SK-N-SH treated with all-trans-retinoic acid at 6 μM for 48 hours (cell line): ENCODE data around the gene GAP43.

Experiments
- ATAC-seq: fragments of 200-7000 bp; cut with Tn5 transposase; 3 replicates; pipeline ENCODE4 v1.9.1; 2020; ENCODE audit warnings: mild to moderate bottlenecking, moderate library complexity
- ARNTL ChIP-seq: fragments of 450-650 bp; formaldehyde crosslinking; IDR thresholded peaks from 2 replicates; pipeline ENCODE4 v1.5.0; 2020; ENCODE audit warnings: low read depth, mild to moderate bottlenecking, moderate library complexity, borderline replicate concordance
- BACH2 ChIP-seq: fragments of 250-450 bp; sonication (Bioruptor Pico); IDR thresholded peaks from 2 replicates; pipeline ENCODE4 v1.9.0; 2021; ENCODE audit warnings: mild to moderate bottlenecking, borderline replicate concordance
- CREB5 ChIP-seq: fragments of 250-450 bp; sonication (Bioruptor Pico); IDR thresholded peaks from 2 replicates; pipeline ENCODE4 v1.5.1; 2020; ENCODE audit warnings: low read depth, mild to moderate bottlenecking, moderate library complexity
- CSDC2 ChIP-seq: fragments of 250-450 bp; sonication (Bioruptor Pico); IDR thresholded peaks from 2 replicates; pipeline ENCODE4 v1.5.0; 2020; ENCODE audit warnings: mild to moderate bottlenecking, moderate library complexity
- CSRNP3 ChIP-seq: fragments of 250-450 bp; sonication (Bioruptor Pico); IDR thresholded peaks from 2 replicates; pipeline ENCODE4 v1.5.1; 2021; ENCODE audit warnings: mild to moderate bottlenecking, moderate library complexity
- ESRRG ChIP-seq: fragments of 250-450 bp; sonication (Bioruptor Pico); IDR thresholded peaks from 2 replicates; pipeline ENCODE4 v1.6.1; 2021; ENCODE audit warnings: mild to moderate bottlenecking
- GLIS3 ChIP-seq: fragments of 250-450 bp; sonication (Bioruptor Pico); IDR thresholded peaks from 2 replicates; pipeline ENCODE4 v1.5.0; 2020; ENCODE audit warnings: mild to moderate bottlenecking, moderate library complexity
- ISL1 ChIP-seq: fragments of 250-450 bp; sonication (Bioruptor Pico); IDR thresholded peaks from 2 replicates; pipeline ENCODE4 v2.1.2; 2022; ENCODE audit warnings: mild to moderate bottlenecking, moderate library complexity
- PATZ1 ChIP-seq: fragments of 250-450 bp; sonication (Bioruptor Pico); IDR thresholded peaks from 2 replicates; pipeline ENCODE4 v1.8.0; 2020; ENCODE audit warnings: mild to moderate bottlenecking, moderate library complexity, borderline replicate concordance
- POU6F1 ChIP-seq: fragments of 250-450 bp; sonication (Bioruptor Pico); IDR thresholded peaks from 2 replicates; pipeline ENCODE4 v1.8.0; 2021; ENCODE audit warnings: low read depth, mild to moderate bottlenecking, moderate library complexity, borderline replicate concordance
- PPARA ChIP-seq: fragments of 250-450 bp; sonication (Bioruptor Pico); IDR thresholded peaks from 2 replicates; pipeline ENCODE4 v1.5.0; 2020; ENCODE audit warnings: mild to moderate bottlenecking, borderline replicate concordance
- RARB ChIP-seq: fragments of 250-450 bp; sonication (Bioruptor Pico); IDR thresholded peaks from 2 replicates; pipeline ENCODE4 v1.8.0; 2021; ENCODE audit warnings: mild to moderate bottlenecking, moderate library complexity
- SNAI2 ChIP-seq: fragments of 250-450 bp; sonication (Bioruptor Pico); IDR thresholded peaks from 2 replicates; pipeline ENCODE4 v1.5.0; 2020; ENCODE audit warnings: mild to moderate bottlenecking, moderate library complexity
- TCF4 ChIP-seq: fragments of 250-450 bp; sonication (Bioruptor Pico); IDR thresholded peaks from 2 replicates; pipeline ENCODE4 v1.8.0; 2021; ENCODE audit warnings: mild to moderate bottlenecking, moderate library complexity, borderline replicate concordance
- TSHZ2 ChIP-seq: fragments of 250-450 bp; sonication (Bioruptor Pico); IDR thresholded peaks from 2 replicates; pipeline ENCODE4 v1.5.0; 2020; ENCODE audit warnings: mild to moderate bottlenecking, moderate library complexity
- ZC3H10 ChIP-seq: fragments of 250-450 bp; sonication (Bioruptor Pico); IDR thresholded peaks from 2 replicates; pipeline ENCODE4 v1.5.1; 2021; ENCODE audit warnings: mild to moderate bottlenecking, moderate library complexity
- ZFP3 ChIP-seq: fragments of 250-450 bp; sonication (Bioruptor Pico); IDR thresholded peaks from 2 replicates; pipeline ENCODE4 v1.5.0; 2020; ENCODE audit warnings: mild to moderate bottlenecking, moderate library complexity
- ZFP30 ChIP-seq: fragments of 450-650 bp; formaldehyde crosslinking; IDR thresholded peaks from 2 replicates; pipeline ENCODE4 v1.5.0; 2022; ENCODE audit warnings: mild to moderate bottlenecking, moderate library complexity
- ZNF565 ChIP-seq: fragments of 450-650 bp; formaldehyde crosslinking; conservative IDR thresholded peaks from 2 replicates; pipeline ENCODE4 v1.5.0; 2020; ENCODE audit warnings: low read depth, mild to moderate bottlenecking, moderate library complexity
- ZNF70 ChIP-seq: fragments of 450-650 bp; formaldehyde crosslinking; IDR thresholded peaks from 2 replicates; pipeline ENCODE4 v1.5.0; 2020; ENCODE audit warnings: mild to moderate bottlenecking, moderate library complexity
- ZNF8 ChIP-seq: fragments of 450-650 bp; formaldehyde crosslinking; IDR thresholded peaks from 2 replicates; pipeline ENCODE4 v1.5.0; 2020; ENCODE audit warnings: mild to moderate bottlenecking, moderate library complexity

Gene GAP43

GRCh38 chr3:115658032-115658336 lies 34.7 kb downstream of the GAP43 start:
- no peak for ATAC-seq
- TF ChIP-seq ARNTL (CRISPR knock-in tag): no peak
- no peak for TF ChIP-seq POU6F1 (CRISPR knock-in tag)
- no peak for TF ChIP-seq RARB (CRISPR knock-in tag)
- no peak for TF ChIP-seq ZNF565 (CRISPR knock-in tag)
- no peak for TF ChIP-seq ISL1
- no peak for TF ChIP-seq GLIS3 (CRISPR knock-in tag)
- TF ChIP-seq CSRNP3 (CRISPR knock-in tag): no peak
- no peak for TF ChIP-seq TCF4 (CRISPR knock-in tag)
- no peak for TF ChIP-seq ZC3H10 (CRISPR knock-in tag)
- TF ChIP-seq PATZ1 (CRISPR knock-in tag): no peak
- TF ChIP-seq ZFP30 (CRISPR knock-in tag): no peak
- no peak for TF ChIP-seq ZNF8 (CRISPR knock-in tag)
- TF ChIP-seq PPARA (CRISPR knock-in tag): no peak

DNA sequence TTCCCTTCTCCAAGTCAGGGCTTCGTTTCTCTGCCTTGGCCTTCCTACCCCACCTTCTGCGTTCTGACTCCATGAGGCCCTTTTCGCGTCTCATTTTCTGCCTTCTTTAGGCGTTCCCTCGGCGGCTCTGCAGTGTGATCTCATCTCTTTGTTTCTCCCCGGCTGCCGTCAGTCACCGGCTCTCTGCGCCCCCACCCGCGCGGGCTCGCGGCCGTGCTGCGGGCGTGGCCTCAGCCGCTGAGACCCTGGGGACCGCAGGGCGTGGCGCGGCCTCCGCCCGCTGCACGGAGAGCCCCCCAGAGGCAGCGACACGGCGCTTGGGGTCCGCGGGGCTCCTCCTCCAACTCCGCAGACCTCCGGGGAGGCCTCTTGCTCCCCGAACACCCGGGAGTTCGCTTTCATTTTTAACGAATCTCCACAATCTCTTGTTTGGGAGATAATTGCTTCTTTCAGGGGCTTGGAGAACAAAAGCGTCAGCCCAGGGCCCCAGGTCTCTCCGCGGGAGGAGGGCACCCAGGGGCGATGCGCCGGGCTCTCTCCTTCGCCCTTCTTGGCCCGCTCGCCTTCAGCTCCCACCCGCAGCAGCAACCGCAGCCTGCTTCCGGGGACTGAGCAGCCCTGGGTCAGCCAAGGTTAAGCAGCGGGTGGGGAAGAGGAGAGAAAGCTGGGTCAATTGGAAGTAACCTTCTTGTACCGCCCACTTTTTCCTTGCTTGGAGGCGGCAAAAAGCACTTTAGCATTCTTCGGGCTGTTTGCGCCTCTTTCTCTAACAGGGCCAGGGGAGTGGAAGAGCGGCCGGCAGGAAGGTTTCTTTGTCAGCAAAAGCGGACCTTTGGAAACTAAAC lies 35.2 kb downstream of the GAP43 start:
- TF ChIP-seq RARB (CRISPR knock-in tag): no peak
- no peak for TF ChIP-seq ZNF70 (CRISPR knock-in tag)
- TF ChIP-seq ZFP3 (CRISPR knock-in tag): 0 out of 2 replicates have a peak, but pooled peaks have one; percentile 30
- TF ChIP-seq CSDC2 (CRISPR knock-in tag): 0 out of 2 replicates have a peak, but pooled peaks have one; percentile 45
- TF ChIP-seq ESRRG (CRISPR knock-in tag): no peak
- peak; percentile 10; the same call in 1 of the 2 replicates for TF ChIP-seq SNAI2
- ATAC-seq: peak; percentile 93

- ATAC-seq: no peak
- TF ChIP-seq TSHZ2 (CRISPR knock-in tag): no peak
- TF ChIP-seq RARB (CRISPR knock-in tag): no peak
- no peak for TF ChIP-seq PPARA (CRISPR knock-in tag)
- TF ChIP-seq ZNF565 (CRISPR knock-in tag): no peak
- TF ChIP-seq TCF4 (CRISPR knock-in tag): no peak
- no peak for TF ChIP-seq CREB5 (CRISPR knock-in tag)
- no peak for TF ChIP-seq CSRNP3 (CRISPR knock-in tag)
- no peak for TF ChIP-seq ZC3H10 (CRISPR knock-in tag)
- TF ChIP-seq GLIS3 (CRISPR knock-in tag): no peak
- no peak for TF ChIP-seq BACH2 (CRISPR knock-in tag)
- TF ChIP-seq POU6F1 (CRISPR knock-in tag): no peak
- TF ChIP-seq ARNTL (CRISPR knock-in tag): no peak
- TF ChIP-seq ISL1: no peak
- TF ChIP-seq SNAI2: no peak
- TF ChIP-seq ZNF8 (CRISPR knock-in tag): no peak
Measured at GRCh38 chr3:115659253-115660220, 36.2 kb downstream of the GAP43 start.
